Right lobe of liver (tissue), 6 donors: ENCODE results near the gene PPFIBP2. TPM values are rescaled to one million over a fixed set of nuclear protein-coding genes. Genes with fewer than 3 reads are reported as not detected.

Source experiments
- ATAC-seq, 4 donors: fragments of 200-7000 bp; cut with Tn5 transposase; one replicate each; pipeline ENCODE4 v1.9.1; 2020; ENCODE audit warnings: mild to moderate bottlenecking in 4 of 4, moderate library complexity in 4 of 4
- DNase-seq, 3 donors: peaks; one replicate each; pipeline ENCODE4 v3.0.0-alpha.2; 2020
- H3K27ac ChIP-seq, 3 donors: fragments of 200-600 bp; one replicate each; pipeline ENCODE4 v1.8.0; 2022
- H3K27me3 ChIP-seq, 2 donors: fragments of 200-600 bp; one replicate each; pipeline ENCODE4 v1.8.0; 2022
- H3K36me3 ChIP-seq, 4 donors: fragments of 200-600 bp; sonication (generic) in 1 of 4; one replicate each; pipeline versions ENCODE4 v1.5.1 to v1.8.0; 2017 to 2022; ENCODE audit warnings: control low read depth in 1 of 4
- H3K4me1 ChIP-seq, 4 donors: fragments of 200-600 bp; sonication (generic) in 1 of 4; one replicate each; pipeline versions ENCODE4 v1.5.1 to v1.8.0; 2017 to 2022; ENCODE audit warnings: control low read depth in 1 of 4
- H3K4me3 ChIP-seq, 3 donors: fragments of 200-600 bp; one replicate each; pipeline ENCODE4 v1.8.0; 2022
- H3K9me3 ChIP-seq, 4 donors: fragments of 200-600 bp; sonication (generic) in 1 of 4; one replicate each; pipeline versions ENCODE4 v1.5.1 to v1.8.0; 2017 to 2022; ENCODE audit warnings: control low read depth in 1 of 4
- CTCF ChIP-seq, 4 donors: fragments of 200-600 bp in 3 of 4; fragments of 450-650 bp in 1 of 4; IDR thresholded peaks; one replicate each; pipeline versions ENCODE4 v1.5.1 to v1.8.0; 2016 to 2022; ENCODE audit warnings: antibody characterized with exemption in 4 of 4, mild to moderate bottlenecking in 2 of 4
- POLR2A ChIP-seq: fragments of 450-650 bp; IDR thresholded peaks from one replicate; pipeline ENCODE4 v1.6.1; 2017; ENCODE audit warnings: antibody characterized with exemption, mild to moderate bottlenecking
- WGBS: methylation state at CpG from one replicate; pipeline ENCODE4 v1.1.6; 2018; ENCODE audit warnings: low coverage, low lambda C conversion rate; ENCODE audit not compliant: insufficient coverage; ENCODE audit errors: missing lambda C conversion rate; 5-methylcytosine and 5-hydroxymethylcytosine counted together
- intact Hi-C, 2 donors: fragments of 100-400 bp; cut with DNase I; formaldehyde crosslinking; loops; one replicate each; pipeline versions ENCODE4 v1.11.2 to v1.14.1; 2022
- total RNA-seq, 6 experiments: library from RNA; depleted of rRNA in 2 of 6; stranded (reverse); fragments of >200 nt in 2 of 6; fragmentation: NEBNext Ultra II Directional in 3 of 6; extraction: Animal tissue kit (Norgen Biotek cat#: 25700) in 3 of 6; gene quantifications; one replicate each; pipeline versions ENCODE4 v1.1.0 to v1.2.4, GENCODE V29; 2016 to 2023
- donor health status: DM: no; HTN: yes; CAD: no.
- donor health status: DM: no; HTN: no; CAD: no.
- donor health status: DM: no; HTN: no; CAD: no.
- donor health status: DM: no; HTN: yes; CAD: no.
- donor health status: DM: no; HTN: yes; CAD: no.

Gene PPFIBP2
- total RNA-seq, 6 experiments from 2014 or later: 25.5 to 69.3 (median 46.6) TPM

- 49% methylated on average over 2 of the region's 5 CpGs for WGBS
- Histone ChIP-seq H3K4me1 (peaks cover 0 to 9% (median 3%) of the 10 kb centered on the region in 4 donors), H3K36me3 (peaks cover 0 to 11% (median 2%) of the 10 kb centered on the region in 4 donors), H3K9me3 (no peaks in the 10 kb centered on the region), H3K4me3 (no peak overlapping the region), H3K27ac (no peak overlapping the region), H3K27me3 (no peaks in the 10 kb centered on the region)
- no peak for DNase-seq
- intact Hi-C loops: loop anchor here in 1 of 2 donors (5.0 kb wide), 1 partner anchor 102 kb away; no protein-coding TSS in a partner anchor
- no peak for ATAC-seq
- no peak for TF ChIP-seq POLR2A
- no peak for TF ChIP-seq CTCF (IDR thresholded peaks at IDR 0.05)
Observed at GRCh38 chr11:7668911-7669310, 155.1 kb downstream of the PPFIBP2 start.

- DNase-seq: no peak
- Histone ChIP-seq H3K4me3 (no peak overlapping the region), H3K4me1 (peaks cover 0 to 9% (median 3%) of the 10 kb centered on the region in 4 donors), H3K36me3 (peaks cover 0 to 11% (median 2%) of the 10 kb centered on the region in 4 donors), H3K27ac (no peak overlapping the region), H3K9me3 (no peaks in the 10 kb centered on the region), H3K27me3 (no peaks in the 10 kb centered on the region)
- no peak for ATAC-seq
- intact Hi-C loops: no loop called here
- 53% methylated on average over 3 of the region's 4 CpGs for WGBS
- TF ChIP-seq POLR2A (no peak), CTCF (IDR thresholded peaks at IDR 0.05) (no peak)
Observed at GRCh38 chr11:7670641-7671040, 156.8 kb downstream of the PPFIBP2 start.

- ATAC-seq (no peak), DNase-seq (no peak)
- H3K36me3 ChIP-seq: peaks cover 0 to 9% (median 2%) of the 10 kb centered on the region in 4 donors
- no peak for TF ChIP-seq POLR2A
- TF ChIP-seq CTCF (IDR thresholded peaks at IDR 0.05): no peak
- no peak overlapping the region for H3K4me3 ChIP-seq
- WGBS: 81% methylated on average over 8 of the region's 10 CpGs
- H3K27me3 ChIP-seq: no peaks in the 10 kb centered on the region
- no peaks in the 10 kb centered on the region for H3K9me3 ChIP-seq
- H3K27ac ChIP-seq: no peak overlapping the region
- peaks cover 0 to 9% (median 3%) of the 10 kb centered on the region in 4 donors for H3K4me1 ChIP-seq
- intact Hi-C loops: no loop called here
Observed at GRCh38 chr11:7671347-7672215, 157.8 kb downstream of the PPFIBP2 start.

GRCh38 chr11:7672276-7672959, 158.6 kb downstream of the PPFIBP2 start:
- Histone ChIP-seq H3K4me3 (no peak overlapping the region), H3K36me3 (peaks cover 0 to under 1% (median under 1%) of the 10 kb centered on the region in 4 donors), H3K27ac (no peak overlapping the region), H3K27me3 (no peaks in the 10 kb centered on the region), H3K9me3 (no peaks in the 10 kb centered on the region), H3K4me1 (peaks cover 0 to 9% (median 3%) of the 10 kb centered on the region in 4 donors)
- TF ChIP-seq POLR2A (no peak), CTCF (IDR thresholded peaks at IDR 0.05) (no peak)
- WGBS: 44% methylated on average over 4 of the region's 16 CpGs
- ATAC-seq (peak; percentile 48 to 82 (median 71)), DNase-seq (peak; percentile 48 to 85 (median 77))
- intact Hi-C loops: no loop called here
